Measurements from ENCODE around the gene DOCK6. TPM values are rescaled to one million over a fixed set of nuclear protein-coding genes. Genes with fewer than 3 reads are reported as not detected.

DOCK6 gene
- total RNA-seq, 1 experiment from 2014 or later, result 19.4 TPM

DNA sequence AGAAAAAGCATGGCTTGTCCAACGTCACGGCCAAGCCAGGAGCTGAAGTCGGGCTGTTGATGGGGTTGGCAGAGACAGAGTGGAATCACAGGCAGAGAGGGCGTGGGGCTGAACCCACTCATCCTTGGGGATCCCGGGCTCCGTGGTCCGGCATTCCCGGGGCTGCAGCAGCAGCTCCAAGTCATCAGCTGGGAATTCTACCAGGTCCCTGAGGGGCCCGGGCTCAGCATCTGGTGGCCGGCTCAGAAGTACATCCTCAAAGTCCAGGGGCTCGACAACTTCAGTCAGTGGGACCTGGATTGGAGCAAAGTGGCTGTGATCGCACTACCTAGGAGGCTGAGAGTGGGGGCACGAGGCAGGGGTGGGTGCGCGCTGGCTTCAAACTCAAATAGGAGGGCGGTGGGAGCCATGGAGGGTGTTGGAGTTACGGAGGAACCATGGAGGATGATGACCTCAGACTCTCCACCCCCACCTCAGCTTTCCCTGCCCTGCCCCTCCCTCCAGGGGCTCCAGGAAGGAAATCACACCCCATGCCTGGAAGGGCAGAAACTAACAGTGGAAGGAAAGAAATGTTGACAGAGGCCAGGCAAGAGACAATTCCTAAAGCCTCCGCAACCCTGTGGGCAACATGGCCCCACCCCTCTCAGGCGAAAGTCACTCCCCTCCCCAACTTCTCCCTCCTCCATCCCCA lies 9.5 kb downstream of the DOCK6 start:
- POLR2A ChIA-PET, result no interaction called here
- no peaks in the 10 kb centered on the region for H3K9me3 ChIP-seq (ENCODE audit: control insufficient read depth, insufficient read depth, low read depth, low read length)
- intact Hi-C loops (cut with micrococcal nuclease; ENCODE audit: unreplicated experiment), result no loop called here
- no peaks in the 10 kb centered on the region for H3K4me1 ChIP-seq (ENCODE audit: control insufficient read depth, insufficient read depth, low read length)
- no peak overlapping the region for H3K27ac ChIP-seq (ENCODE audit: low read length)
- ATAC-seq, result no peak
- no peak for DNase-seq (ENCODE audit: low read depth, low spot score)
- in situ Hi-C loops (cut with HindIII; ENCODE audit: low pct_unique_long_range_greater_than_20kb, low sequenced_read_pairs), result no loop called here
- CTCF ChIA-PET, result no interaction called here
- no TSS peak for BruUV-seq (replicated peaks)
- no peaks in the 10 kb centered on the region for H3K36me3 ChIP-seq (ENCODE audit: control insufficient read depth, insufficient read depth, low read length)
- TF ChIP-seq SIN3A (IDR thresholded peaks at IDR 0.05; ENCODE audit: borderline replicate concordance, insufficient read depth, low read depth, low read length), result no peak
- TF ChIP-seq, protein P1, sequence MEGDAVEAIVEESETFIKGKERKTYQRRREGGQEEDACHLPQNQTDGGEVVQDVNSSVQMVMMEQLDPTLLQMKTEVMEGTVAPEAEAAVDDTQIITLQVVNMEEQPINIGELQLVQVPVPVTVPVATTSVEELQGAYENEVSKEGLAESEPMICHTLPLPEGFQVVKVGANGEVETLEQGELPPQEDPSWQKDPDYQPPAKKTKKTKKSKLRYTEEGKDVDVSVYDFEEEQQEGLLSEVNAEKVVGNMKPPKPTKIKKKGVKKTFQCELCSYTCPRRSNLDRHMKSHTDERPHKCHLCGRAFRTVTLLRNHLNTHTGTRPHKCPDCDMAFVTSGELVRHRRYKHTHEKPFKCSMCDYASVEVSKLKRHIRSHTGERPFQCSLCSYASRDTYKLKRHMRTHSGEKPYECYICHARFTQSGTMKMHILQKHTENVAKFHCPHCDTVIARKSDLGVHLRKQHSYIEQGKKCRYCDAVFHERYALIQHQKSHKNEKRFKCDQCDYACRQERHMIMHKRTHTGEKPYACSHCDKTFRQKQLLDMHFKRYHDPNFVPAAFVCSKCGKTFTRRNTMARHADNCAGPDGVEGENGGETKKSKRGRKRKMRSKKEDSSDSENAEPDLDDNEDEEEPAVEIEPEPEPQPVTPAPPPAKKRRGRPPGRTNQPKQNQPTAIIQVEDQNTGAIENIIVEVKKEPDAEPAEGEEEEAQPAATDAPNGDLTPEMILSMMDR (IDR thresholded peaks at IDR 0.05), result no peak
- TF ChIP-seq, protein P2, sequence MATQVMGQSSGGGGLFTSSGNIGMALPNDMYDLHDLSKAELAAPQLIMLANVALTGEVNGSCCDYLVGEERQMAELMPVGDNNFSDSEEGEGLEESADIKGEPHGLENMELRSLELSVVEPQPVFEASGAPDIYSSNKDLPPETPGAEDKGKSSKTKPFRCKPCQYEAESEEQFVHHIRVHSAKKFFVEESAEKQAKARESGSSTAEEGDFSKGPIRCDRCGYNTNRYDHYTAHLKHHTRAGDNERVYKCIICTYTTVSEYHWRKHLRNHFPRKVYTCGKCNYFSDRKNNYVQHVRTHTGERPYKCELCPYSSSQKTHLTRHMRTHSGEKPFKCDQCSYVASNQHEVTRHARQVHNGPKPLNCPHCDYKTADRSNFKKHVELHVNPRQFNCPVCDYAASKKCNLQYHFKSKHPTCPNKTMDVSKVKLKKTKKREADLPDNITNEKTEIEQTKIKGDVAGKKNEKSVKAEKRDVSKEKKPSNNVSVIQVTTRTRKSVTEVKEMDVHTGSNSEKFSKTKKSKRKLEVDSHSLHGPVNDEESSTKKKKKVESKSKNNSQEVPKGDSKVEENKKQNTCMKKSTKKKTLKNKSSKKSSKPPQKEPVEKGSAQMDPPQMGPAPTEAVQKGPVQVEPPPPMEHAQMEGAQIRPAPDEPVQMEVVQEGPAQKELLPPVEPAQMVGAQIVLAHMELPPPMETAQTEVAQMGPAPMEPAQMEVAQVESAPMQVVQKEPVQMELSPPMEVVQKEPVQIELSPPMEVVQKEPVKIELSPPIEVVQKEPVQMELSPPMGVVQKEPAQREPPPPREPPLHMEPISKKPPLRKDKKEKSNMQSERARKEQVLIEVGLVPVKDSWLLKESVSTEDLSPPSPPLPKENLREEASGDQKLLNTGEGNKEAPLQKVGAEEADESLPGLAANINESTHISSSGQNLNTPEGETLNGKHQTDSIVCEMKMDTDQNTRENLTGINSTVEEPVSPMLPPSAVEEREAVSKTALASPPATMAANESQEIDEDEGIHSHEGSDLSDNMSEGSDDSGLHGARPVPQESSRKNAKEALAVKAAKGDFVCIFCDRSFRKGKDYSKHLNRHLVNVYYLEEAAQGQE (IDR thresholded peaks at IDR 0.05; ENCODE audit: insufficient read depth in 1 of 2, low read depth in 2 of 2, low read length in 1 of 2), result no peak
- TF ChIP-seq TCF7L2 (IDR thresholded peaks at IDR 0.05; ENCODE audit: low read depth, low read length), result no peak
- TF ChIP-seq POLR2AphosphoS5 (IDR thresholded peaks at IDR 0.05; ENCODE audit: low read depth, low read length), result no peak
- no peak overlapping the region for H3K4me3 ChIP-seq (ENCODE audit: low read depth in 2 of 2, low read length in 2 of 2)
- no peaks in the 10 kb centered on the region for H3K27me3 ChIP-seq (ENCODE audit: control insufficient read depth, insufficient read depth, low read length)

DNA sequence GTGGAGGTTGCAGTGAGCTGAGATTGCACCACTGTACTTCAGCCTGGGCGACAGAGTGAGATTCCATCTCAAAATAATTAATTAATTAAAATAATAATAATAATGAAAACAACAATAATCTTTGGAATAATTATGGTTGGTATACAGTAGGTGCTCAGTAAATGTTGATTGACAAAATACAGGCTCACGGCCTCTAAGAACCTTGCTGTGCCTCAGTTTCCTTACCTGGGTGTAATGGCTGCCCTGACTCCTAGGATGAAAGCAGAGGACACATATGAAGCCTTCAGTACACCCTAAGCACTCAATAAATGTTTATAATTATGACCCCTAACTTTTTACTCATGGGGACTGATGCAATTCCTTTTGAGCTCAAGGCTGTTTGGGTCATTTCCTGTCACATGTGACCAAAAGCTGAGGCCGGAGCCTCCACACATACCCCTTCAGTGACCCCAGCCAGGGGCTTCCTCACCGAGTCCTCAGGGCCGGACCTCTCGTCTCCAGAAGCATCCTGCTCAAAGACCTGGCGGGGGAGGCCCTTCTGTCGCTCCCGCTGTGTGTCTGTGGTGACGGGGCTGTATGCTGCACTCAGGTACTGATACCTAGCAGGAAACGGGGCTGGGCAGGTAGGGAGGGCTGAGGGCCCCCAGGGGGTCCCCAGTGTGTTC lies 10.5 kb downstream of the DOCK6 start:
- no peak overlapping the region for H3K4me3 ChIP-seq (ENCODE audit: low read depth in 2 of 2, low read length in 2 of 2)
- no TSS peak for BruUV-seq (replicated peaks)
- H3K36me3 ChIP-seq (ENCODE audit: control insufficient read depth, insufficient read depth, low read length), result no peaks in the 10 kb centered on the region
- TF ChIP-seq TCF7L2 (IDR thresholded peaks at IDR 0.05; ENCODE audit: low read depth, low read length), result no peak
- TF ChIP-seq, protein P1 (IDR thresholded peaks at IDR 0.05), result no peak
- no peak for TF ChIP-seq POLR2AphosphoS5 (IDR thresholded peaks at IDR 0.05; ENCODE audit: low read depth, low read length)
- TF ChIP-seq, protein P2 (IDR thresholded peaks at IDR 0.05; ENCODE audit: insufficient read depth in 1 of 2, low read depth in 2 of 2, low read length in 1 of 2), result no peak
- TF ChIP-seq SIN3A (IDR thresholded peaks at IDR 0.05; ENCODE audit: borderline replicate concordance, insufficient read depth, low read depth, low read length), result no peak
- intact Hi-C loops (cut with micrococcal nuclease; ENCODE audit: unreplicated experiment), result no loop called here
- no peaks in the 10 kb centered on the region for H3K9me3 ChIP-seq (ENCODE audit: control insufficient read depth, insufficient read depth, low read depth, low read length)
- ATAC-seq (no peak), DNase-seq (ENCODE audit: low read depth, low spot score) (no peak)
- H3K27me3 ChIP-seq (ENCODE audit: control insufficient read depth, insufficient read depth, low read length), result no peaks in the 10 kb centered on the region
- no peak overlapping the region for H3K27ac ChIP-seq (ENCODE audit: low read length)
- no peaks in the 10 kb centered on the region for H3K4me1 ChIP-seq (ENCODE audit: control insufficient read depth, insufficient read depth, low read length)
- in situ Hi-C loops (cut with HindIII; ENCODE audit: low pct_unique_long_range_greater_than_20kb, low sequenced_read_pairs), result no loop called here
- ChIA-PET POLR2A (no interaction called here), CTCF (no interaction called here)
